Smooth muscle cell (in vitro differentiated cells): Measurements from ENCODE around the gene TSPO. TPM values are rescaled to one million over a fixed set of nuclear protein-coding genes. Genes with fewer than 3 reads are reported as not detected.

Experiments used
- DNase-seq: peaks from one replicate; lab custom pipeline; 2025; ENCODE audit not compliant: unreplicated experiment; lab: John Stamatoyannopoulos, UW
- H2AFZ ChIP-seq: fragments of 200-600 bp; sonication (generic); 2 replicates; pipeline ENCODE4 v1.6.0; 2016; ENCODE audit warnings: antibody characterized with exemption, low read depth, mild to moderate bottlenecking
- H3F3A ChIP-seq: fragments of 200-600 bp; sonication (generic); 2 replicates; pipeline ENCODE4 v1.6.0; 2017; ENCODE audit warnings: antibody characterized with exemption, low read depth
- H3K27ac ChIP-seq: fragments of 200-600 bp; sonication (generic); 2 replicates; pipeline ENCODE4 v1.5.1; 2016; ENCODE audit warnings: low read depth, mild to moderate bottlenecking
- H3K27me3 ChIP-seq: fragments of 200-600 bp; sonication (generic); 2 replicates; pipeline ENCODE4 v1.6.1; 2016; ENCODE audit warnings: low read depth, mild to moderate bottlenecking
- H3K36me3 ChIP-seq: fragments of 200-600 bp; sonication (generic); 2 replicates; pipeline ENCODE4 v1.5.1; 2016; ENCODE audit warnings: low read depth
- H3K4me1 ChIP-seq: fragments of 200-600 bp; sonication (generic); 2 replicates; pipeline ENCODE4 v1.5.1; 2016; ENCODE audit warnings: low read depth
- H3K4me2 ChIP-seq: fragments of 200-600 bp; sonication (generic); 2 replicates; pipeline ENCODE4 v1.6.0; 2016; ENCODE audit warnings: mild to moderate bottlenecking
- H3K4me3 ChIP-seq: fragments of 200-600 bp; sonication (generic); 2 replicates; pipeline ENCODE4 v1.5.1; 2016; ENCODE audit warnings: mild to moderate bottlenecking
- H3K79me2 ChIP-seq: fragments of 200-600 bp; sonication (generic); 2 replicates; pipeline ENCODE4 v1.6.0; 2016; ENCODE audit warnings: low read depth, mild to moderate bottlenecking
- H3K9ac ChIP-seq: fragments of 200-600 bp; sonication (generic); 2 replicates; pipeline ENCODE4 v1.6.0; 2016; ENCODE audit warnings: low read depth
- H3K9me3 ChIP-seq: fragments of 200-600 bp; sonication (generic); replicated peaks from 2 replicates; pipeline ENCODE4 v1.5.1; 2016; ENCODE audit warnings: low read depth
- H4K20me1 ChIP-seq: fragments of 200-600 bp; sonication (generic); 2 replicates; pipeline ENCODE4 v1.6.0; 2016; ENCODE audit warnings: low read depth
- WGBS: methylation state at CpG from one replicate; pipeline ENCODE4 v1.1.7; 2016; ENCODE audit warnings: low lambda C conversion rate; 5-methylcytosine and 5-hydroxymethylcytosine counted together
- polyA plus RNA-seq: library from polyadenylated mRNA; unstranded; fragments of >200 nt; fragmentation: Nextera tagmentation; extraction: Ambion mirVana; gene quantifications from 2 replicates; pipeline ENCODE4 v1.2.1, GENCODE V29; 2016
- total RNA-seq: library from RNA; depleted of rRNA; stranded (reverse); fragments of >200 nt; gene quantifications from 2 replicates; pipeline ENCODE4 v1.2.3, GENCODE V29; 2014
- TF ChIP-seq, protein P1 (sequence below): fragments of 200-600 bp; sonication (generic); IDR thresholded peaks from 2 replicates; pipeline ENCODE4 v1.5.1; 2017; ENCODE audit warnings: borderline replicate concordance, mild to moderate bottlenecking, antibody characterized with exemption; ENCODE audit not compliant: insufficient read depth, poor library complexity, severe bottlenecking

The TSPO gene
- total and polyA plus RNA-seq, 2 experiments from 2014 or later = 170 to 251 TPM

DNA sequence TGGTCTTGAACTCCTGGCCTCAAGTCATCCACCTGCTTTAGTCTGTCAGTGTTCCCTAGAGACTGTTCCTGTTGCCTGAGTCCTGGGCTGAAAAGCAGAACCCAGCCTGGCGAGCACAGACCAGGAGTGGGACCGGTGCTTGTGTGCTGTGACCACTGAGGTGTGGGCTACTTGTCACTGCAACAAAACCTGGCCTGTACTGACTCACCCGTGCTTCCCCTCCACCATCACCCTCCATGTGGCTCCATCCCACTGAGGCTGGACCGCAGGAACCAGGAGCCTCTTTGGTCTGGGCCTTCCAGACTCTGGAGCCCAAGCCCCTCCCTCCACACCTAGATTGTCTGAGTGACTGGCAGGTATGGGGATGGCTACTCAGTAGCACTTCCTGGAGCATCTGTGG lies 16.8 kb upstream of the TSPO start:
- Histone ChIP-seq H3K9ac (no peak overlapping the region), H2AFZ (no peak overlapping the region), H4K20me1 (no peaks in the 10 kb centered on the region), H3F3A (no peaks in the 10 kb centered on the region), H3K4me3 (no peak overlapping the region), H3K79me2 (no peaks in the 10 kb centered on the region), H3K27ac (no peak overlapping the region), H3K36me3 (no peaks in the 10 kb centered on the region), H3K4me1 (no peaks in the 10 kb centered on the region), H3K27me3 (no peaks in the 10 kb centered on the region), H3K4me2 (no peak overlapping the region), H3K9me3 (no peaks in the 10 kb centered on the region)
- no peak for DNase-seq
- 99% methylated on average over 4 of the region's 4 CpGs for WGBS
- TF ChIP-seq, protein P1, sequence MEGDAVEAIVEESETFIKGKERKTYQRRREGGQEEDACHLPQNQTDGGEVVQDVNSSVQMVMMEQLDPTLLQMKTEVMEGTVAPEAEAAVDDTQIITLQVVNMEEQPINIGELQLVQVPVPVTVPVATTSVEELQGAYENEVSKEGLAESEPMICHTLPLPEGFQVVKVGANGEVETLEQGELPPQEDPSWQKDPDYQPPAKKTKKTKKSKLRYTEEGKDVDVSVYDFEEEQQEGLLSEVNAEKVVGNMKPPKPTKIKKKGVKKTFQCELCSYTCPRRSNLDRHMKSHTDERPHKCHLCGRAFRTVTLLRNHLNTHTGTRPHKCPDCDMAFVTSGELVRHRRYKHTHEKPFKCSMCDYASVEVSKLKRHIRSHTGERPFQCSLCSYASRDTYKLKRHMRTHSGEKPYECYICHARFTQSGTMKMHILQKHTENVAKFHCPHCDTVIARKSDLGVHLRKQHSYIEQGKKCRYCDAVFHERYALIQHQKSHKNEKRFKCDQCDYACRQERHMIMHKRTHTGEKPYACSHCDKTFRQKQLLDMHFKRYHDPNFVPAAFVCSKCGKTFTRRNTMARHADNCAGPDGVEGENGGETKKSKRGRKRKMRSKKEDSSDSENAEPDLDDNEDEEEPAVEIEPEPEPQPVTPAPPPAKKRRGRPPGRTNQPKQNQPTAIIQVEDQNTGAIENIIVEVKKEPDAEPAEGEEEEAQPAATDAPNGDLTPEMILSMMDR = no peak

DNA sequence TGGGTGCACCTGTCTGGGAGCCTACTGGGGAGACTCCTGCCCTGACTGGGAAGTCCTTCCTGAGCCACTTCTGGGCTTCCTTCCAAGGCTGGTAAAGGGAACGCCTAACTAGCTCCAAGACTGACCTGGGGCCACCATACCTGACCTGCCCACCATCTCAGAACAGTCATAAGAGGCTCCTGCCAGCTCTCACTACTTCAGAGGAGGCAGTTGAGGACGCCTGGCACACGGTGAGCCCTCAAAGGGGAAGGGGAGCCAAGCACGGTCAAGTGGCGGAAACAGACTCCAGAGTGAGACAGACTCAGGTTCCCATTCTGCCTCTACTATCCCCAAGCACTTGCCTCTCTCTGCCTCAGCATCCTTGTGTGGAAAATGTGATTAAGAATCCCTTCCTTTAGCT lies 15.8 kb upstream of the TSPO start:
- Histone ChIP-seq H3K4me3 (no peak overlapping the region), H3K27me3 (no peaks in the 10 kb centered on the region), H3F3A (no peaks in the 10 kb centered on the region), H3K4me1 (no peaks in the 10 kb centered on the region), H4K20me1 (no peaks in the 10 kb centered on the region), H2AFZ (no peak overlapping the region), H3K36me3 (no peaks in the 10 kb centered on the region), H3K4me2 (no peak overlapping the region), H3K9me3 (no peaks in the 10 kb centered on the region), H3K9ac (no peak overlapping the region), H3K79me2 (no peaks in the 10 kb centered on the region), H3K27ac (no peak overlapping the region)
- DNase-seq = no peak
- TF ChIP-seq, protein P1 = no peak
- WGBS = 93% methylated on average over 5 of the region's 5 CpGs

DNA sequence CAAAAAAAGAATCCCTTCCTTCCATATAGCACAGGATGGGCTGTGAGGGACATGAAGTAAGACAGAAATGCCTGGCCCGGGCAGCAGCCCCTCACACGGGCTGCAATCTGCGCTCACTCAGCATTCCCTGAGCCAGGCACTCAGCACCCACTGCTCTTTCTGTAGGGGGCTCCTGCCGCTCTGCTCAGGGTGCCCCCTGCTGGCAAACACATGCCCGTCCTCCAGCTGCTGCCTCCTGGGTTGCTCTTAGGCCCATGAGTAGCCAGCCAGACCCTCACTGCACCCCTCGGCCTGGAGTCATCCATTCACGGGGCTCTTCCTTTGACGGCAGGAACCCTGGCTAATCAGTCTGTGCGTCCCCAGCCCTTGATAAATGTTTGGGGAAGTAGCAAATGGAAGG lies 15.1 kb upstream of the TSPO start:
- no peaks in the 10 kb centered on the region for H3K4me1 ChIP-seq
- no peaks in the 10 kb centered on the region for H3F3A ChIP-seq
- TF ChIP-seq, protein P1 = peak; percentile 49
- no peaks in the 10 kb centered on the region for H3K27me3 ChIP-seq
- DNase-seq = no peak
- H3K4me2 ChIP-seq = no peak overlapping the region
- no peaks in the 10 kb centered on the region for H4K20me1 ChIP-seq
- no peaks in the 10 kb centered on the region for H3K9me3 ChIP-seq
- 67% methylated on average over 9 of the region's 9 CpGs for WGBS
- H3K9ac ChIP-seq = no peak overlapping the region
- no peak overlapping the region for H3K27ac ChIP-seq
- no peaks in the 10 kb centered on the region for H3K79me2 ChIP-seq
- H2AFZ ChIP-seq = no peak overlapping the region
- no peaks in the 10 kb centered on the region for H3K36me3 ChIP-seq
- H3K4me3 ChIP-seq = no peak overlapping the region

DNA sequence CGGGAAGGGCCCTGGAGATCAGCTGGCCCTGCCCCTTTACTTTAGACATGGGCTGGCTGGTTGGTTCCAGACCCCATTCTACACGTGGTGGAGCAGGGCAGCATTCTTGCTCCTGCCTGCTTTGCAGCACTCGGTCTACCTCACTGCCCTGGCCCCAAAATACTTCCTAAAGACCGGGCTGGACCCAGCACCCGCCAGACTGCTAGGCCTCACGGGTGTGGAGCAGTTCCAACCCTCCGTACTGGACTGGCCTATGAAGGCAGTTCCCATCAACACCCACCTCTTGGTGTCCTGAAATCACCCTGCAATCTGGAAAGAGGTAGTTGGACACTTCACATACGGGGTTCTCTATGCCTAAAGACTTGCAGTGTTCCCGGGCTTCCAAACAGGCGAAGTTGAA lies 14.6 kb upstream of the TSPO start:
- WGBS = 93% methylated on average over 10 of the region's 10 CpGs
- no peak overlapping the region for H3K27ac ChIP-seq
- no peaks in the 10 kb centered on the region for H3K36me3 ChIP-seq
- no peak overlapping the region for H3K4me2 ChIP-seq
- H3K4me1 ChIP-seq = peaks cover under 1% of the 10 kb centered on the region
- no peaks in the 10 kb centered on the region for H4K20me1 ChIP-seq
- H3K27me3 ChIP-seq = no peaks in the 10 kb centered on the region
- no peaks in the 10 kb centered on the region for H3K9me3 ChIP-seq
- DNase-seq = no peak
- H3K4me3 ChIP-seq = no peak overlapping the region
- peaks cover 3% of the 10 kb centered on the region for H3K79me2 ChIP-seq
- H2AFZ ChIP-seq = no peak overlapping the region
- H3K9ac ChIP-seq = no peak overlapping the region
- H3F3A ChIP-seq = no peaks in the 10 kb centered on the region
- TF ChIP-seq, protein P1 = no peak
